Testis (tissue), 3 donors: ENCODE results near the gene COBL. TPM values are rescaled to one million over a fixed set of nuclear protein-coding genes. Genes with fewer than 3 reads are reported as not detected.

Experiments used
- DNase-seq: peaks from one replicate; pipeline ENCODE4 v3.0.0-alpha.2; 2019
- H3K27ac ChIP-seq, 2 donors: fragments of 200-600 bp; sonication (generic); one replicate each; pipeline ENCODE4 v1.5.1; 2019
- H3K27me3 ChIP-seq: fragments of 200-600 bp; sonication (generic); one replicate; pipeline ENCODE4 v1.5.1; 2019
- H3K36me3 ChIP-seq: fragments of 200-600 bp; sonication (generic); one replicate; pipeline ENCODE4 v1.5.1; 2017; ENCODE audit warnings: low read depth; ENCODE audit errors: missing control alignments
- H3K4me1 ChIP-seq: fragments of 200-600 bp; sonication (generic); one replicate; pipeline ENCODE4 v1.5.1; 2019
- H3K4me3 ChIP-seq, 2 donors: fragments of 200-600 bp; sonication (generic); one replicate each; pipeline ENCODE4 v1.5.1; 2017 to 2019
- H3K9me3 ChIP-seq: fragments of 200-600 bp; sonication (generic); one replicate; pipeline ENCODE4 v1.5.1; 2017
- POLR2A ChIP-seq: fragments of 450-650 bp; IDR thresholded peaks from one replicate; pipeline ENCODE4 v1.6.1; 2017; ENCODE audit warnings: antibody characterized with exemption, mild to moderate bottlenecking, moderate library complexity
- WGBS, 2 donors: methylation state at CpG; one replicate each; pipeline ENCODE4 v1.1.5; 2018; 5-methylcytosine and 5-hydroxymethylcytosine counted together
- intact Hi-C: fragments of 100-400 bp; cut with DNase I; formaldehyde crosslinking; loops from one replicate; pipeline ENCODE4 v1.15.1; 2023; ENCODE audit warnings: low total_unique reads
- polyA plus RNA-seq: library from polyadenylated mRNA; stranded (reverse); fragments of 350-450 nt; fragmentation: Illumina TruSeq; extraction: RNeasy Lipid Tissue Mini Kit (QIAGEN cat#74804); gene quantifications from one replicate; pipeline ENCODE4 v1.2.3, GENCODE V29; 2014; ENCODE audit warnings: low read depth, low replicate concordance; ENCODE audit not compliant: insufficient read depth
- total RNA-seq, 2 donors: library from RNA; depleted of rRNA; stranded (reverse); fragments of >200 nt; gene quantifications; one replicate each; pipeline ENCODE4 v1.2.3, GENCODE V29; 2016
- TF ChIP-seq, protein P1 (sequence below), 3 experiments: fragments of 450-650 bp in 2 of 3; fragments of 200-600 bp in 1 of 3; sonication (generic) in 1 of 3; IDR thresholded peaks; one replicate each; pipeline ENCODE4 v1.5.1; 2016 to 2019; ENCODE audit warnings: antibody characterized with exemption in 3 of 3, mild to moderate bottlenecking in 2 of 3, moderate library complexity in 1 of 3

COBL gene
- total and polyA plus RNA-seq, 3 donors from 2014 or later: 9.2 to 14.8 (median 12.3) TPM

GRCh38 chr7:51300762-51301674, 15.6 kb downstream of the COBL start:
- no peaks in the 10 kb centered on the region for H3K9me3 ChIP-seq
- no peaks in the 10 kb centered on the region for H3K4me1 ChIP-seq
- no peak overlapping the region for H3K27ac ChIP-seq
- no peak overlapping the region for H3K4me3 ChIP-seq
- 90 to 92% methylated on average over 20 to 30 of the region's 30 CpGs for WGBS, 2 donors
- no peaks in the 10 kb centered on the region for H3K36me3 ChIP-seq
- TF ChIP-seq, protein P1, sequence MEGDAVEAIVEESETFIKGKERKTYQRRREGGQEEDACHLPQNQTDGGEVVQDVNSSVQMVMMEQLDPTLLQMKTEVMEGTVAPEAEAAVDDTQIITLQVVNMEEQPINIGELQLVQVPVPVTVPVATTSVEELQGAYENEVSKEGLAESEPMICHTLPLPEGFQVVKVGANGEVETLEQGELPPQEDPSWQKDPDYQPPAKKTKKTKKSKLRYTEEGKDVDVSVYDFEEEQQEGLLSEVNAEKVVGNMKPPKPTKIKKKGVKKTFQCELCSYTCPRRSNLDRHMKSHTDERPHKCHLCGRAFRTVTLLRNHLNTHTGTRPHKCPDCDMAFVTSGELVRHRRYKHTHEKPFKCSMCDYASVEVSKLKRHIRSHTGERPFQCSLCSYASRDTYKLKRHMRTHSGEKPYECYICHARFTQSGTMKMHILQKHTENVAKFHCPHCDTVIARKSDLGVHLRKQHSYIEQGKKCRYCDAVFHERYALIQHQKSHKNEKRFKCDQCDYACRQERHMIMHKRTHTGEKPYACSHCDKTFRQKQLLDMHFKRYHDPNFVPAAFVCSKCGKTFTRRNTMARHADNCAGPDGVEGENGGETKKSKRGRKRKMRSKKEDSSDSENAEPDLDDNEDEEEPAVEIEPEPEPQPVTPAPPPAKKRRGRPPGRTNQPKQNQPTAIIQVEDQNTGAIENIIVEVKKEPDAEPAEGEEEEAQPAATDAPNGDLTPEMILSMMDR (IDR thresholded peaks at IDR 0.05): no peak
- no peak for TF ChIP-seq POLR2A
- H3K27me3 ChIP-seq: no peaks in the 10 kb centered on the region
- intact Hi-C loops: no loop called here
- DNase-seq: no peak

- Histone ChIP-seq H3K4me1 (no peaks in the 10 kb centered on the region), H3K4me3 (no peak overlapping the region), H3K27me3 (no peaks in the 10 kb centered on the region), H3K9me3 (no peaks in the 10 kb centered on the region), H3K27ac (no peak overlapping the region), H3K36me3 (no peaks in the 10 kb centered on the region)
- intact Hi-C loops: no loop called here
- 93 to 95% methylated on average over 5 of the region's 5 CpGs for WGBS, 2 donors
- TF ChIP-seq POLR2A: no peak
- TF ChIP-seq, protein P1 (IDR thresholded peaks at IDR 0.05): no peak
- DNase-seq: no peak
Observed at GRCh38 chr7:51299391-51300133, 17.0 kb downstream of the COBL start.

DNA sequence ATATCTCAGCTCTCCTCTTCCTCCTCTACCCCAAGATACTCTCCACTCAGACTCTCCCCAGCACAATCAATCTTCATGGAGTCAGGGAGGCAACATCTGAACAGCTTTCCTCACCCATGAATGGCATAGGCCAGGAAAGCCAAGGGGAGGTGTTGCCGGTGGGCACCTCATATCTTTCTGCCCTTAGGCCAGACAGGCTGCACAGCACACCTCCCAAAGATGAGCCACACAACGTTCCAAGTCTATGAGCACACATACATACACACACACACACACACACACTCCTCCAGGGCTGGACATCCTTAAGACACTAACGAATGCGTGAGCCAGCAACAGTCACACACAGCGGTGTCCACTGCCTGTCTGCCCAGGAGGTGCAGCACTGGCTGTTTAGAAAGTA, 17.7 kb downstream of the COBL start:
- WGBS, 2 donors: 80 to 94% methylated on average over 5 of the region's 5 CpGs
- DNase-seq: no peak
- H3K27ac ChIP-seq: no peak overlapping the region
- H3K4me1 ChIP-seq: no peaks in the 10 kb centered on the region
- H3K4me3 ChIP-seq: no peak overlapping the region
- no peaks in the 10 kb centered on the region for H3K36me3 ChIP-seq
- no peaks in the 10 kb centered on the region for H3K27me3 ChIP-seq
- no peaks in the 10 kb centered on the region for H3K9me3 ChIP-seq
- TF ChIP-seq, protein P1 (IDR thresholded peaks at IDR 0.05): no peak
- no peak for TF ChIP-seq POLR2A
- intact Hi-C loops: no loop called here

DNA sequence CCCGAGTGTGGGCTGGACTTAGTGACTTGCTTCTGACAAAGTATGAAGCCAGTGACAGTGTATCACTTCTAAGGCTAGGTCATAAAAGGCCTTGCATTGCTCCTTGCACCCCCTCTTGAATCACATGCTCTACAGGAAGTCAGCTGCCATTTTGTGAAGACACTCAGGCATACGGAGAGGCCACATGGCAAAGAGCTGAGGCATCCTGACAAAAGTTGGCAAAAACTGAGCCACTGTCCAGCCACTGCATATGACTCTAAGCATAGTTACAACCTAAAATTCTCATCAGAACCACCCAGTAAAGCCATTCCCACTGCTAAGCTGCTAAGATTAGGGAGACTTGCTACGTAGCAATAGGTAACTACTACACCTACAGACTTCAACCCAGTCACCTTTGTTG, 18.6 kb downstream of the COBL start:
- Histone ChIP-seq H3K27ac (no peak overlapping the region), H3K27me3 (no peaks in the 10 kb centered on the region), H3K4me1 (no peaks in the 10 kb centered on the region), H3K36me3 (no peaks in the 10 kb centered on the region), H3K9me3 (no peaks in the 10 kb centered on the region), H3K4me3 (no peak overlapping the region)
- intact Hi-C loops: no loop called here
- 77 to 93% methylated on average over 3 of the region's 3 CpGs for WGBS, 2 donors
- no peak for DNase-seq
- no peak for TF ChIP-seq POLR2A
- TF ChIP-seq, protein P1 (IDR thresholded peaks at IDR 0.05): no peak
